ENCODE results near the gene CTIF.

The CTIF gene

DNA sequence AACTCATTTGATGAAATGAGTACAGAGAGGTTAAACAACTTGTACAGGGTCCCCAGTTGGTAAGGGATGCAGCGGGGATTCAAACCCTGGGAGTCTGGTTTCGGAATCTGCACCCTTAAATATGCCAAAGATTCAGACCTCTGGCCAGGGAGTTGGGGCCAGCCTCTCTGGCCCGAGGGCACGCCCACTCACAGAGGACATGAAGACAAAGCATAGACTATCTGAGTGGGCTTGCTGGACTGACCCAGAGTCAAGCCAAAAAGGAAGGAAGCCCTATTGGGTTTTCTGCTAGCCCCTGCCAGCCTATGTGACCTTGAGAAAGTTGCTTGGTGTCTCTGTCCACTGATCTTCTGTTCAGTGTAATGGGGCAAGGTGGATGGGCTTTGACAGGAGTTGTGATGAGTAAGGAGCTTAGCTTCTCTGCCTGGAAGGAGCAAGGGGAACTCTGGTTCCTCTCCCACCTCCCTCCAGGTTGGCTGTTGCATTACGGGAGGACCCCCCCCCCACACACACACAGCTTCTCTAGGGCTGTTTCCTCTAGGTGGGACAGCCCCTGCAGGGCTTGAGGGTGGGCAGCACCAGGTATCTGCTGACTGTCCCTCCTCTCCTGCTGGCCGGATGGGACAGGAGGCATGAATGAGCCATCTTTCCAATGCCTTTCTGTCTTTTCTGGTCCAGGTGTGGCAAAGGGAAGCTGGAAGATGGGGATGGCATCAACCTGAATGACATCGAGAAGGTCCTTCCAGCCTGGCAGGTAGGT, 131.3 kb downstream of the CTIF start:
- no peak for DNase-seq

DNA sequence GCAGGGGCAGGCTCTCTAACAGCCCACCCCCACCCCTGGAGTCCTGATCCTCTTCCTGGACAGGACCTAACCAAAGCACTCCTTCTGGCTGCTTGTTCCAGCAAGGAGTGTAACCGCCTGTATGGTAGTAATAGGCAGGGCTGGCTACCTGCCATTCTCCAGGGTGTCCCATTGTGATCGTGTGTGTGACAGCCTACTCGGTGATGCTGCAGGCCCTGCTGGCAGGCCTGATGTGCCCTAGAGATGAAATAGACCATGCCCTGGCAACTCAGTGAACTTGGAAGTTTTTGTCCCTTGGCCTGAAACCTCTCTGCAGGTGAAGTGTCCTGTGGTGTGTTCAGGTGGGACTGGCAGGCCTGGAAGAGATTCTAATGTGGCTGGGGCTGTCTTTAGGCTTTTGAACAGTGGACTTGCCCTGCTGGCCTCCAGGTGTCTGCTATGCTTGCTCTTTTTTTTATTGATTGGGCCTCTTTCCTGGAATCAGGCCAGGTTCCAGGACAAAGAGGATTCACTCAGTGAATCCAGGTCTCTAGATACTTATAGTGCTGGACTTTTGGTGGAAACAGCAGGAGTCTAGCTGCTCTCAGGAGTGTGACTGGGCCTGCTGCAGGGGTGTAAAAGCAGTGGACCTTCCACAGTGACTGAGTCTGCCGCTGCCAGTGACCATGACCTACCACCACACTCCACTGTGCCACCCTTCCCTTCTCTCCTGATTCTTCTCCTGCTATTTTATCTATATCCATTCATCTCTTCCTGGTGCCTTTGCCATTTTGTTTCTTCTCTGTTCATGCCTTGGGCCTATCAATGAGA, 132.1 kb downstream of the CTIF start:
- no peak for DNase-seq

GRCh38 chr18:48671561-48671945, 132.7 kb downstream of the CTIF start:
- no peak for DNase-seq

- no peak for DNase-seq
Observed at GRCh38 chr18:48672671-48673340, 134.0 kb downstream of the CTIF start.

- DNase-seq = no peak
Observed at GRCh38 chr18:48673456-48673852, 134.6 kb downstream of the CTIF start.

DNA sequence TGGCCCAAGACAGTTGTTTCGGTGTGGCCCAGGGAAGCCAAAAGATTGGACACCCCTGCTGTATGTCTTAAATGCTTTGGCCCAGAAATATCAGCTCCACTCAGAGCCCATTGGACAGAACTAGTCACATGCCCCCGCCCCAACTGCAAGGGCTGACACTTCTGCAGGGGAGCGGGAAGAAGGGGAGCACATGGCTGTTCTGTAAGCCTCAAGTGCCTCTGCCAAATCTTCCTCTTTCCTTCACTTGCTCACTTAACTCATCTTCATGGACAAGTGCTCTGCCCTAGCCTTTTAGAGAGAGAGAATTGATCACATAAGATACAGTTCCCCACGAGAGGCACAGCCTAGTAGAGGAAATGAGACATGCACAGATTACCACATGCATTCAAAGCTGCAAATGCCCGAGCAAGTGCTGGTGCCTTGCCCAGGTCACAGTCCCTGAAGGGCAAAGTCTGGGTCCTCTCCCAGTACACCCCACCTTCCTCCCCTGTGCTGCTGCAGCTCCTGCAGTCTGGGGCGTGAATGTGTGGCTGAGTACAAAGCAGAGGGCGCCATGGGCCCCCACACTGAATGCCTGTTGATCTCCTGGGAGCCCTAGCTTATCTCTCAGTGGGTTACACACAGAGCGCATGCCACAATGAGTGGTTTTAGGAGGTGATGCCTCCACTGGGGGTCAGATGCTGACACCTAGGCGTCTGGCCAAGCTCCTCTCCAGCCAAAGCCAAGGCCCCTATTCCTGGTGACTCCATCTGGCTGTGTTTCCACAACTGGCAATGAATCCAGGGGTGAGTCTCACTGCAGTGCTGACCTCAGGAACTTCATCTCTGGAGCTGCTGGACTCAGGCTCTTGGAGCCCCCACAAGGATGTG, 135.3 kb downstream of the CTIF start:
- DNase-seq = no peak

DNA sequence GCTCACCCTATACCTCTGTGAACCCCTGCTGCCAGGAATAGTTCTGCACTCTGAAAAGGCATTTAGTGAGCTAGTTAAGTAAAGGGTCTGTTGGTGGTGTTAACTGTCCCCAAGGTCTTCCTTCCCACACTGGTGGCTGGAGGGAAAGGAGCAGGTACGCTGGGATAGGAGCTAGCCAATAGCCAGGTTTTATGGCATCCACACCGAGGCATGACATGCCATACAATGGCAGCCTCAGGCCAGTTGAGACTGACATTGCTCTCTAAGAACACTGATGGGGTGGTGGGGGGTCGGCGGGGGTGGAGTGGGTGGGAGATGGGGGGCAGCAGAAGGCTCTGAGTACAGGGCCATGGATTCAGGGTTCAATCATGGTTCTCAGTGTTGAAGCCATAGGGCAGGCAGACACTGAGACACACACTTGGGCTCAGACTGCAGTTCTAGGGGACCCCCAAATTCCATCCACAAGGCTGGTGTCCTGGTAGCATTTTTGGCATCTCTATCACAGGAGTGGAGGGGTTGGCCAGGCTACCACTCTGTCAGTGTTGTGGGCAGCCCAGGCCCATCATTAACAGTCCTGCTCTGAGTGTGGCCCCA, 136.0 kb downstream of the CTIF start:
- no peak for DNase-seq

- DNase-seq = peak; percentile 83
Observed at GRCh38 chr18:48675352-48675761, 136.5 kb downstream of the CTIF start.

- DNase-seq = no peak
Observed at GRCh38 chr18:48675912-48676311, 137.1 kb downstream of the CTIF start.

DNA sequence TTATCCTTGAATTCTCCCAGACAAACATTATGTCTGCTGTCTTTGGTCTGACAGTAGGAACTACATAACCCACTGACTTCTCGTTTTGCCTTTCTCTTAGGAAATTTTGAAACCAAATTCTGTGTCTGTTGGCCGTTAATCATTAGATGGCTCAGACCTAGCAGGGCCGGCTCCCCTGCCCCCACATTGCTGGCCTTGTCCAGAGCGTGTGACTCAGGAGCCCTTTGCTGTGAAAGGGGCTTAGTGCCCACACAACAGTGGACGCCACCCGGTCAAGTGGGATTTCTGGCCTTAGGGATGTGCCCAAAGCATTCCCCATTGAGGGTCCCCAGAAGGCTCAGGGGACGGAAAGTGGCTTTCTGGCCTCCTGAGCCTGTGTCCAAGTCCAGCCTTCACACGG, 137.5 kb downstream of the CTIF start:
- no peak for DNase-seq

DNA sequence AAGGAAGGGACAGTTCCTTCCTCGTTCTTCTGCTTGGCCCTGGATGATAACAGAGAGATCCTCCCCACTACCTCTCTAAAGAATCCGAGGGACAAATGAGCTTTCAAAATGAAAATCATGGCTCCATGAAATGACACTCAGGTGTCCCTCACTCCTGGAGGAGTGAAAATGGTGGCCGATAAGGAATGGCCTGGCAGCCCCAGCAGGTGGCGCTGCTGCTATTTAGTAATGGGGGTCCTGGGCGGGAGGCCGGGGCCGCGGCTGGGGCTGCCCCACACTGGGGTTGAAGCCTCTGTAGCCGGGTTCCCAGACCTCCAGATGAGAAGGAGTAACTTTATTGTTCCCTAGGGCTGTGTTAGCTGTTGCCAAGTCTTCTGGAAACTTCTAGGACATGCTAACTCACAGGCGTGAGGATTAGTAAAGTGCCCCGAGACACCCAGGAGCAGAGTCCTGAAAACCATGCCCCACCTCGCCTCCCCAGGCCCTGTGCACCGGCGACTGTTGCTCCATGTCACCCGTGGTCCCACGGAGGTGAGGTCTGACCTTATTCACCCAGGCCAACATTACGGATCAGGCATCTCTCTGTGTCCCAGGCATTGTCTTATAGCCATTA, 138.0 kb downstream of the CTIF start:
- peak; percentile 67 for DNase-seq

GRCh38 chr18:48678237-48679115, 139.6 kb downstream of the CTIF start:
- DNase-seq = no peak

DNA sequence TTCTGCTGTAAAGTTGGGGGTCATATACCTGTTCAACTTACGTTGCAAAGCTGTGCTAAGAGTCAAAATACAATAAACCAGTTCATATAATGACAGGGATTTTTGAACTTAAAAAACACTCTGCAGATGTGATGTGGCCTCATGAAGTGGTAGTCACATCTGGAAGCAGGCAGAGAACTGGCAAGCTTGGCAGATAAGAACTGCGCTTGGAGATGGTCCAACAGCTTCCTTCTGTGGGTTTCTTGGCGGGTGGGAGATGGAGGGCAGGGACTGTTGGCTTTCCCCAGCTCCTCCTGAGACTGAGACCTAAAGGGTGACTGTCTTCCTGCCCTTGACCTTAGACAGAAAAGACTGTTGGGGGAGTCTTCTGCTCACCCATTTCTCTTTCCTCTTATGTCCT, 140.4 kb downstream of the CTIF start:
- no peak for DNase-seq

- DNase-seq = no peak
Observed at GRCh38 chr18:48680339-48681250, 141.8 kb downstream of the CTIF start.

DNA sequence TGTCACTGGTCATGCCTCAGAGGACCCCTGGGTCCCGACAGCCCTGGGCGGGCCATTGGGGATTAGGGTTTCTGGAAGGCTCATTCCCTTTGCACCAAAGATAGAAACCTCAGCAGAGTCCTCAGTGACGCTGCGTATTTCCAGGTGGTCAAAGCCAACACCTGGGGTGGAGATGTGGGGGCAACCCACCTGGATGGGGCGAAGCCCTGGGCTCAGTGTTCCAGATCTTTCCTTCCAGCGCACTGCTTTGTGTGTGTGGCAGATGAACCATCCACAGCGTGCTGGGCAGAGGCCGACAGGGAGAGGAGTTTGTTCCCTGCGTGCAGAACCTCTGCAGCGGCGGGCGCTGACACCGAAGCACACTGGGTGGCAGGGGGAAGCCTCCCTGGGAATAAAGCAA, 143.9 kb downstream of the CTIF start:
- DNase-seq = no peak

GRCh38 chr18:48683197-48683596, 144.4 kb downstream of the CTIF start:
- no peak for DNase-seq

DNA sequence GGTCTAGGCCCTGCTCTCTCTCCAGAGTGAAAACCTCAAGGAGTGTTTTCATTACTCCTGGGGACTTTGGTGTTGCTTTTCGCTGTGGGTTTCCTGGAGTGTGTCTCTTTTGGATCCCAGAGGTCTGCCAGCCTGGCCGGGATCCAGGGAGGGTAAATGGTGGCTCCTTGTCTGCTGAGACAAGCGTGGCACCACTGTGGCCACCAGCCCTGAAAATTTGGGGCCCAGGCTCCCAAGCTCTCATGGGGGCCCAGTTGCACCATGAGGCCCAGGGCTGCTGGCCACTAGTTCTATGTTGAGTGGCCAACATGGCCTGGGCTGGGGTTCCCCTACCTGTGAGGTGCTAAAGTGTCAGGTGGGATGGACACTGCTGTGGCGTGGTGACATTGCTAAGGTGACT, 144.8 kb downstream of the CTIF start:
- DNase-seq = no peak

GRCh38 chr18:48687346-48688042, 148.7 kb downstream of the CTIF start:
- DNase-seq = no peak

GRCh38 chr18:48688961-48689360, 150.1 kb downstream of the CTIF start:
- no peak for DNase-seq
